ENCODE data around the gene SIK3. TPM values are rescaled to one million over a fixed set of nuclear protein-coding genes. Genes with fewer than 3 reads are reported as not detected.

Gene SIK3
- total RNA-seq, 1 donor from 2014 or later, result 61.0 TPM

DNA sequence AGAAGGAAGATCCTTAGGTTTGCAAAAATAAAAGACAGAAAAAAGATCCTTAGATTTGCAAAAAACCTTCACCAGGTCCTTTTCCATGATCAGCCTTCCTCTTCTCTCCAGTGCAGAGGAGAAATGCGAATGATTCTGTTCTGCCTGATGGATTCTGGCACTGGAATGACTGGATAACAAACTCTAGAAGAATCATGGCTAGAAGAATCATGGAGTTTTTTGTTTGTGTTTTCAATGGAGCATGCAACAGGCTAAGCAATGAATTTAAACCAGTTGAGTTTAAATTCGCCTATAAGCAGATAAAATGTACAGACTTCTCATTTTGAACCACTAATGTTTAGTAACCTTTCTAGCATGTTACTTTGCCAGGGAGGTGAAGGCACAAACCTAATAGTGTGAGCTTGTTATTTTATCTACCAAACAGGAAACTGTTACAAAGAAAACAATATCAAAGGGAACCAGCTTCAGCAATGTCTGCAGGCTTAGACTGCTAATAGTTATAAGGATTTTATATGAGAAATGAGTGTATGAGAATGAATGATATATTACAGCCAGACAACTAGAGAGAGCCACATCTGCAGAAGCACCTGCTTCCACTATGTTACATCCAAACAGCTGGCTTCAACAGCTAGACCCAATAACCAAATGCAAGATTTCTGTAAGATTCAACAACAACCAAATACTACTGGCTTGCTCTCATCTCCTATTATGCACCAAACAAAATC is 196.1 kb downstream of the SIK3 start:
- no peak overlapping the region for H3K27ac Mint-ChIP-seq
- no peaks in the 10 kb centered on the region for H3K4me1 Mint-ChIP-seq (ENCODE audit: low read depth)
- H3K9me3 Mint-ChIP-seq (ENCODE audit: low read depth), result peaks cover 8% of the 10 kb centered on the region
- no peaks in the 10 kb centered on the region for H3K27me3 Mint-ChIP-seq
- no peak for DNase-seq (ENCODE audit: low spot score, unreplicated experiment)
- H3K4me3 Mint-ChIP-seq (ENCODE audit: low read depth), result no peak overlapping the region
- peaks cover 24% of the 10 kb centered on the region for H3K36me3 Mint-ChIP-seq (ENCODE audit: insufficient read depth)
- TF ChIP-seq CTCF (IDR thresholded peaks at IDR 0.05; ENCODE audit: unreplicated experiment), result no peak

DNA sequence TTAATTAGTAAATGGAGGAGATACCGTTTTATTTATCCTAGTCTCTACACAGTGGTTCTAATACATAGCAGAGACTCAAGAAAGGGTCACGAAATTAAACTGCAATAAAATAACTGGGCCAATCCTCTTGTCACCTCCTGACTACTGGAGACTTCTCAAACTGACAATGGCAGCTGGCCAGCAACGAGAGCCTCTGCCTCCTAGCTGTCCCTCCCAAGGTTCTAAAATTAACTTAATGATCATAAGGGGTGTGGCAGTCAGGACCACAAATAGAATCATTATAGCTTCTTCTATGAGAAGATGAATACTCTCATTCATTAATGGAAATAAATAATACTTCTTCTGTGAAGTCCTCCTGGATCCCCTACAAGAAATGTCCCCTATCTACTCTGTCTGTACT is 197.0 kb downstream of the SIK3 start:
- TF ChIP-seq CTCF (IDR thresholded peaks at IDR 0.05; ENCODE audit: unreplicated experiment), result no peak
- Mint-ChIP-seq H3K27me3 (no peaks in the 10 kb centered on the region), H3K27ac (no peak overlapping the region), H3K36me3 (ENCODE audit: insufficient read depth) (peaks cover 27% of the 10 kb centered on the region), H3K9me3 (ENCODE audit: low read depth) (peaks cover 8% of the 10 kb centered on the region), H3K4me3 (ENCODE audit: low read depth) (no peak overlapping the region), H3K4me1 (ENCODE audit: low read depth) (no peaks in the 10 kb centered on the region)
- DNase-seq (ENCODE audit: low spot score, unreplicated experiment), result no peak

- no peak for TF ChIP-seq CTCF (IDR thresholded peaks at IDR 0.05; ENCODE audit: unreplicated experiment)
- Mint-ChIP-seq H3K9me3 (ENCODE audit: low read depth) (peaks cover 8% of the 10 kb centered on the region), H3K27ac (no peak overlapping the region)
Observed at GRCh38 chr11:116896211-116896610, 202.0 kb downstream of the SIK3 start.

GRCh38 chr11:116895048-116895757 is 203.0 kb downstream of the SIK3 start:
- peak; percentile 56 for TF ChIP-seq CTCF (IDR thresholded peaks at IDR 0.05; ENCODE audit: unreplicated experiment)
- Mint-ChIP-seq H3K4me1 (ENCODE audit: low read depth) (no peaks in the 10 kb centered on the region), H3K27me3 (no peaks in the 10 kb centered on the region), H3K9me3 (ENCODE audit: low read depth) (peaks cover 6% of the 10 kb centered on the region), H3K27ac (peak overlapping the region; percentile 23), H3K36me3 (ENCODE audit: insufficient read depth) (peaks cover 26% of the 10 kb centered on the region), H3K4me3 (ENCODE audit: low read depth) (no peak overlapping the region)
- no peak for DNase-seq (ENCODE audit: low spot score, unreplicated experiment)

More at GRCh38 chr11:116896211-116896610, 202.0 kb downstream of the SIK3 start:
- H3K36me3 Mint-ChIP-seq (ENCODE audit: insufficient read depth), result peaks cover 30% of the 10 kb centered on the region
- no peaks in the 10 kb centered on the region for H3K27me3 Mint-ChIP-seq
- no peak for DNase-seq (ENCODE audit: low spot score, unreplicated experiment)
- H3K4me1 Mint-ChIP-seq (ENCODE audit: low read depth), result no peaks in the 10 kb centered on the region
- no peak overlapping the region for H3K4me3 Mint-ChIP-seq (ENCODE audit: low read depth)

GRCh38 chr11:116893906-116894305 is 204.3 kb downstream of the SIK3 start:
- Mint-ChIP-seq H3K4me1 (ENCODE audit: low read depth) (peaks cover 1% of the 10 kb centered on the region), H3K27me3 (no peaks in the 10 kb centered on the region), H3K27ac (no peak overlapping the region), H3K4me3 (ENCODE audit: low read depth) (no peak overlapping the region), H3K36me3 (ENCODE audit: insufficient read depth) (peaks cover 16% of the 10 kb centered on the region), H3K9me3 (ENCODE audit: low read depth) (no peaks in the 10 kb centered on the region)
- TF ChIP-seq CTCF (IDR thresholded peaks at IDR 0.05; ENCODE audit: unreplicated experiment), result no peak
- no peak for DNase-seq (ENCODE audit: low spot score, unreplicated experiment)
